ENCODE results near the gene OLFM2.

The OLFM2 gene

GRCh38 chr19:9856609-9857008 lies 79.7 kb downstream of the OLFM2 start:
- no peak for DNase-seq (ENCODE audit: low read depth in 1 of 2, low spot score in 1 of 2)
- Histone ChIP-seq H3K4me3 (replicated peaks; ENCODE audit: insufficient read depth, low read length) (no peak overlapping the region), H3K27ac (replicated peaks) (no peak overlapping the region), H3K27me3 (ENCODE audit: insufficient read depth, poor library complexity, severe bottlenecking) (no peaks in the 10 kb centered on the region)
- TF ChIP-seq GABPA (IDR thresholded peaks at IDR 0.05; ENCODE audit: low read depth) (no peak), SPI1 (IDR thresholded peaks at IDR 0.05; ENCODE audit: borderline replicate concordance, low read depth) (no peak), POLR2AphosphoS5 (IDR thresholded peaks at IDR 0.05; ENCODE audit: low read depth) (no peak), CTCF (IDR thresholded peaks at IDR 0.05; ENCODE audit: insufficient read depth, low read length) (no peak), REST (IDR thresholded peaks at IDR 0.05; ENCODE audit: insufficient replicate concordance, low read depth) (no peak)

GRCh38 chr19:9854282-9854846 lies 82.0 kb downstream of the OLFM2 start:
- TF ChIP-seq SPI1 (IDR thresholded peaks at IDR 0.05; ENCODE audit: borderline replicate concordance, low read depth) (no peak), REST (IDR thresholded peaks at IDR 0.05; ENCODE audit: insufficient replicate concordance, low read depth) (no peak), CTCF (IDR thresholded peaks at IDR 0.05; ENCODE audit: insufficient read depth, low read length) (no peak), POLR2AphosphoS5 (IDR thresholded peaks at IDR 0.05; ENCODE audit: low read depth) (no peak)
- DNase-seq (ENCODE audit: low read depth in 1 of 2, low spot score in 1 of 2), result no peak
- Histone ChIP-seq H3K4me3 (replicated peaks; ENCODE audit: insufficient read depth, low read length) (no peak overlapping the region), H3K27ac (replicated peaks) (no peak overlapping the region), H3K27me3 (ENCODE audit: insufficient read depth, poor library complexity, severe bottlenecking) (no peaks in the 10 kb centered on the region)

GRCh38 chr19:9850235-9850959 lies 85.9 kb downstream of the OLFM2 start:
- no peak overlapping the region for H3K27ac ChIP-seq (replicated peaks)
- TF ChIP-seq POLR2AphosphoS5 (IDR thresholded peaks at IDR 0.05; ENCODE audit: low read depth) (no peak), SPI1 (IDR thresholded peaks at IDR 0.05; ENCODE audit: borderline replicate concordance, low read depth) (no peak), GABPA (IDR thresholded peaks at IDR 0.05; ENCODE audit: low read depth) (no peak), REST (IDR thresholded peaks at IDR 0.05; ENCODE audit: insufficient replicate concordance, low read depth) (no peak), CTCF (IDR thresholded peaks at IDR 0.05; ENCODE audit: insufficient read depth, low read length) (no peak)
- no peak for DNase-seq (ENCODE audit: low read depth in 1 of 2, low spot score in 1 of 2)
- H3K27me3 ChIP-seq (ENCODE audit: insufficient read depth, poor library complexity, severe bottlenecking), result no peaks in the 10 kb centered on the region
- no peak overlapping the region for H3K4me3 ChIP-seq (replicated peaks; ENCODE audit: insufficient read depth, low read length)
